Fibroblast of skin of right biceps (primary cell): ENCODE results near the gene VN1R5.
"Not testable (repeated sequence)": the region's sequence is repeated elsewhere in the genome, so short reads cannot be mapped to it uniquely, and the experiment has no call there.

Source experiments
- DNase-seq: peaks from one replicate; pipeline ENCODE4 v3.0.0-alpha.2; 2013

VN1R5 gene

DNA sequence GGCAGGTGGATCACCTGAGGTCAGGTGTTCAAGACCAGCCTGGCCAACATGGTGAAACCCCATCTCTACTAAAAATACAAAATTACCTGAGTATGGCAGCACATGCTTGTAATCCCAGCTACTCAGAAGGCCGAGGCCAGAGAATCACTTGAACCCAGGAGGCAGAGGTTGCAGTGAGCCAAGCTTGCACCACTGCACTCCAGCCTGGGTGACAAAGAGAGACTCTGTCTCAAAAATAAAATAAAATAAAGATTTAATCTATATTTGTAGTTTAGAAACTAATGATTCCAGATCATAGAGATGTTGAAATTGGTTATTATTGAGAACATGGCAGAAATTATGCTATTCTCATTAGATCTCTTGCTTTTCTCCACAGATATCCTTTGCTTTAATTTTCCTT, at the start of gene VN1R5:
Gene VN1R5 (plus strand): TSS at position 301 of the 400 bp plus-strand sequence.
- not testable (repeated sequence) for DNase-seq

DNA sequence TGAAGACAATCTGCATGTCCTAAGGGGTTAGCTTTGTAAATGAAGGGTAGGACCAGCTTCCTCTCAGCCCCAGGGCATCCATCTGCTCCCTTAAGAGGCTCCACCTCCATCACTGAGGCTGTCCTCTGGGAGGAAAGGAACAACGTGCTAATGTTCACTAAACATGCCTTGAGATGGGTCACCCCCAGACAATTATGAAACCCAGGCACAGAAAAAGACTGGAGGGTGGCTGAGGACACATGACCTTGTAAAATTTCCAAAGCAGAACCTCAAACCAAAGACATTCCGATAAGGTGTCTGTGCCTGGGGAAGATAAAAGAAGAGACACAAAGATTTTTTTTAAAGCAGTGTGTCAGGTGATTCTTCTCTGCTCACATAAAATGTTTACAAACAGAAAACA, 46.5 kb upstream of the VN1R5 start:
- DNase-seq, result no peak

DNA sequence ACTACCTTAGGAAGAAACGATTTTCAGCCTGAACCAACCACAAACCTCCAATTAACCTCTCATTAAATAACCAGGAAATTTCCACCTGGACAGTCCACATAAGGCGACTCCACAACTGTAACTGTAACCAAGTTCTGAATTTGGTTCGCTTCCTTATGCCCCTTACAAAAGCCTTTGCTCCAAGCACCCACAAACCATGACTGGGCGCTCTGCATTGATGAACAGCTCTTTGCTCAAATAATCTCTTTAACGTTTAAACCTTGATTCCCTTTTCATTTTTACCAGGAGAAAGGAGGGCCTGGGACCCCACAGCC, 45.9 kb upstream of the VN1R5 start:
- no peak for DNase-seq

DNA sequence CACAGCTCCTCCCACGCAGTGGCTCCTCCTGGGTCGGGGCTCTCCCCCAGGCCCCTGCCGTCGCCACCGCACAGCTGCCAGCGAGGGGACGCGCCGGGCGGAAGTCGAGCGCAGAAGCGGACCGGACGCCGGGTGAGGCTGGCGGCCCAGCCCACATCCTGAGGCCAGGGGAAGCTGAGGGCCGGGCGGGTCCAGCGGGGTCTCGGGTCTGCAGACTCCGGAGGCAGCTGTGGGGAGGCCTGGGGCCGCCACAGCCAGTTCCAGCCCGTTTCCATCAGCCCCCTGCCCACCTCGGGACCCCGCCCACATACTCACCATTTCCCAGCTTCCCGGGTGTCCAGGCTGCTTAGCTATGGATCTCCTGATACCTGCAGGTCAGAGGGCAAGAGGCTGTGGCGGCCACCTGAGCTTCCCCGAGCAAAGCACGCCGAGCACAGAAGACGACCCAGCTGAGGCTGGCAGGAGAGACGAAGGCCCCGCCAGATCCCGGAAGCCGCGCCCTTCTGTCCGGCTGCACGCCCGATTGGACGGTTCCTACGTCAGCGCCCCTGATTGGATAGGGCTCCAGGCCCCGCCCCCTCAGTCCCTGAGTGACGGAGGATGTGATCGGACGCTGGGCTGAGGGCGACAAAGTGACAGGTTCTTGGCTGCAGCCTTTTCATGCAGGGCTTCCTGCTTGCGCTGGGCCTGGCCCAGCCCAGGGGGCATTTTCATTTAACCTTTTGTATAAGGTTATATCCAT, 45.3 kb upstream of the VN1R5 start:
- DNase-seq, result peak; percentile 91

DNA sequence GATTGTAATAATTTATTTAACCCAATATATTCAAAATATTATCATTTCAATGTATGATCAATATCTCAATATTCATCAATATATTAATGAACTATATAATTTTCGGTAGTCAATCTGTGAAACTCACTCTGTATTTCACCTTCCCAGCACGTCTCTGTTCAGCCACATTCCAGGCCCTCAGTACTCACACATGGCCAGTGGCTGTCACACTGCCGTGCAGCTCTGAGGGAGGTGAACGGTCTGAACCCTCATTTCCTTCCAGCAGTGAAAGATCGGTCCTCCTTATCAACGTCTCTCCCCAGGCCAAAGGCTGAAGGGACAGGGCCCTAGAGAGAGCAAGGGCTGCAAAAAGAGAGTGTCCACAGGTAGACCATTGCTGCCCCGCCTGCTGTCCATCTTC, 44.5 kb upstream of the VN1R5 start:
- DNase-seq, result no peak

DNA sequence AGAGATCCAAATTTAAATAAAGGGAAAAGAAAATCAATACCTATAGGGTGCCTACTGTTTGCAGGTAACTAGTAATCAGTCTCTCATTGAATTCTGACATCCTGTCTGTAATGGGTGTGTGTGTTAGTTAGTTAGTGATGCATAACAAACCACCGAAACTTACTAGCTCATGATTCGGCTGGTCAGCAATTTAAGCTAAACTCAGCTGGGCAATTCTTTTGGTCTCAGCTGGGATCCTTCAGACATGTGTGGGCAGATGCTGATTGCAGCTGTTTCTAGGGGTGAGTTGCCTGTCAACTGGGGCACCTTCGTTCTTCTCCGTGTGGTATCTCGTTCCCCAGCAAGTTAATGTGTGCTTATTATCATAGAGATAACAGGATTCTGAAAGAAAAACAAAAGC, 43.9 kb upstream of the VN1R5 start:
- DNase-seq, result no peak

DNA sequence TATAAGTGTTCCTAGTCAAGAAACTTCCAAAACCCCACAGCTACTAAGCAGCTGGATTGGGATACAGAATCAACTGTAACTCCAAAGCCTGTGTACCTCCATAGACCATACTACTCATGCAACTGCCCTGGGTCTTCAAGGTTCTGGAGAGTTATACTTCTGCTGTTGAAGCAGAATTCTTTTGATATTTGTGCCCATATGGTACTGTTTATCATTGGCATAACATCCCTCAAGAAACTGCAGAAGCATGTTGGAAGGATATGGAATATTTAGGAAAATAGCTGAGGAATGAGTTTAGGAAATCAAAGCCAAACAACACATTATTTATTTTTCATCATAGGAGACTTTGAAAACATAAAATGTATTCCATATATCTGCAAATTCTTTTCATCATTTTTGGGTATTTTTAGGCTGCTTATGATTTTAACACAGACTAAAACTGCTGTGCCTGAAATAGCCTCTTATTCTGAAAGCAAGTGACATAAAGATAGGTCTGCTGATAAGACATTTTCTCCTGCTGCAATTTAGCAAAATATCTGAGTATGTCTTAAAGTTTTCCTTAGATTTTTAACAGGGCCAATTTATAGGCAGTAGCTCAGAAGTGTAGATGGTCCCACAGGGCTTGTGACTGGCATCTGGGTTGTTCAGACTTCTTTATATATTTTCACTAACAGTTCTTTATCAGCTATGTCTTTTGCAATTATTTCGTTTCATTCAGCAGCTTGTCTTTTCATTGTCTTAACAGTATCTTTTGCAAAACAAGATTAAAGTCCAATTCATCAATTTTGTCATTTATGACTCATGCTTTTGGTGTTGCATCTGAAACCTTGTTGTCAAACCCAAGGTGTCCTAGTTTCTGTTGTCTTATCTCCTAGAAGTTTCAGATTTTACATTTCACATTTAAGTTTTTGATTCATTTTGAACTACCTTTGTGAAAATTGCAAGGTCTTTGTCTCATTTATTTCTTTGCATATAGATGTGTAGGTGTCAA, 43.0 kb upstream of the VN1R5 start:
- no peak for DNase-seq

DNA sequence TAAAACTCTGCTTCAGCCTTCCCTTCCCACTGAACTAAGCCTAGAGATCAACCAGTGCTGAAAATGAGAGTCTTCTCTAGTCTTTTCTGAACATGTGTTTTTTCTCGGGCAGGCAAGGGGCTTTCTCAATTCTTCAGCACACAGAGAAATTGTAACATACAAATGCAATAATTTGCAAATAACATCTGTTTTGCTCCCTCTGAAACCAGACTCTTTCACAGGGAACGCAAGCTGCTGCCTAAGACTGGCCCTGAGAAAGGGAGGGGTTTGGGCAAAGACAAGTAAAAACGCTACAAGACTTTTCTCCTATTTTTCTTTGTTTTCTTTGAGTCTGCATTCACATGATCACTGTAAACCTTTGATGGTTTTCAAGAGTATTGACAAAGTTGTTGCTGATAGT, 39.6 kb upstream of the VN1R5 start:
- DNase-seq, result no peak

DNA sequence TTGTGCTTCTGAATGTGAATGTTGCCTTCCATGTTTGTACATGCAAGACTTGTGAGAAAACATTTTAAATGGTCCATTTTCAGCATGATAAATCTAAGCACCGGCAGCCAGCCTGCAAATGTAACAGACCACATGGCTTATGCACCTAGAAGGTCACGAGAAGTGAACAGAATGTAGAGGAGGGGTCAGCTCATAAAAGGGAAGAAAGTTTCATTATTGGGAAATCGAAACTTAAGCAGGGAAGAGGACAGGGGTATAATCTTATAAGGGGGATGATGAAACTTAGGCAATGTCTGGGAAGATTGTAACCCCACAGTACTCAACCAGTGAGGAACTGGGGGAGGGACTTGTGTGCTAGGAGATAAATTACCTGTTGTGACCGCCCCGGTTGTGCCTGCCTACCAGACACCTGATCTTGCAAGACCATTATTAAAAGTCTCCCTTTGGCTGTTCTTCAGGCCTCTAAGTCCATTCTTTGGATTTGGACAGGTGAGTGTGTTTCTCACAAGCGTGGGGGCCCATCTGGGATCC, 37.7 kb upstream of the VN1R5 start:
- DNase-seq, result no peak

DNA sequence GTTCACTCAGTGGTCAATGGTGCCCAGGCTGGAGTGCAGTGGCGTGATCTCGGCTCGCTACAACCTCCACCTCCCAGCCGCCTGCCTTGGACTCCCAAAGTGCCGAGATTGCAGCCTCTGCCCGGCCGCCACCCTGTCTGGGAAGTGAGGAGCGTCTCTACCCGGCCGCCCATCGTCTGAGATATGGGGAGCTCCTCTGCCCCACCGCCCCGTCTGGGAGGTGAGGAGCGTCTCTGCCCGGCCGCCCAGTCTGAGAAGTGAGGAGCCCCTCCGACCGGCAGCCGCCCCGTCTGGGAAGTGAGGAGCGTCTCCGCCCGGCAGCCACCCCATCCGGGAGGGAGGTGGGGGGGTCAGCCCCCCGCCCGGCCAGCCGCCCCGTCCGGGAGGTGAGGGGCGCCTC, 35.6 kb upstream of the VN1R5 start:
- DNase-seq, result not testable (repeated sequence)

DNA sequence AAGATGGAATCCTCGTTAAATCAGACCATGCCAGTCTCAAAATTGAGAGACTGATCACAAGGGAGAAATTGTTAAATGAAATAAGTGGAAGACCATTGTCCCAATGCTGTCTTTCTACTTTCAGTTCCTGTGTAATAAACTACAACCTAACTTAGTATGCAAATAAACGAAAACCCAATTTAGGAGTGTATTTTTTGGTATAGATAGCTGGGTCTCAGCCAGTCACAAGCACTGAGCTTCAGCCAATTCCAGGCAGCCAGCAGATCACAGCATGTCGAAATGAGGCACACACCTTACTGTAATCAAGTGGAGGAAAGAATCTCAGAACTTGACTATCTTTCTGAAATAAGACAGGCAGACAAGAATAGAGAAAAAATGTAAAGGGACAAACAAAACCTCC, 33.0 kb upstream of the VN1R5 start:
- DNase-seq, result no peak

DNA sequence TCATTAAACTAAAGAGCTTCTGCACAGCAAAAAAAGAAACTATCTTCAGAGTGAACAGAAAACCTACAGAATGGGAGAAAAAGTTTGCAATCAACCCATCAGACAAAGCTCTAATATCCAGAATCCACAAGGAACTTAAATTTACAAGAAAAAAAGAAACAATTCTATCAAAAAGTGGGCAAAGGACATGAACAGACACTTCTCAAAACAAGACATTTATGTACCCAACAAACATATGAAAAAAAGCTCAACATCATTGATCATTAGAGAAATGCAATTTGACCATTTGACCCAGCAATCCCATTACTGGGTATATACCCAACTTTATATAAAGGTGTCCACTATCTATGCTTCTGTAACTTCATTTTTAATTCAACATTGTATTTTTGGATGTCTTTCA, 31.1 kb upstream of the VN1R5 start:
- DNase-seq, result no peak

DNA sequence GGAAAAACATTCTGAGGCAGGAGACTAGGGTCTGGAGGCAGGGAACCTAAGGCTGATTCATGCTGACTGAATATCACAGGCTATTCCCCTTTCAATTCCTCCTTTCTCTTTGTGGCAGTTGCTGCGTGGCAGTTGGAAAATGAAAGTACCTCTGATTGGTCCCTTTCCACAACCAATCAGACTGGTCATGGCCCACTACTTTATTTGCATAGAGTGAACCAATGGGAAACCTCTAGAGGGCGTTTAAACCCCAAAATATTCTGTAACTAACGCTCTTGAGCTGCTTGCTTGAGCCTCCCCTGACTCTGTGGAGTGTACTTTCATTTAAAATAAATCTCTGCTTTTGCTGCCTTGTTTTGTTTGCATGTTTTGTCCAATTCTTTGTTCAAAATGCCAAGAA, 27.7 kb upstream of the VN1R5 start:
- peak; percentile 3 for DNase-seq

DNA sequence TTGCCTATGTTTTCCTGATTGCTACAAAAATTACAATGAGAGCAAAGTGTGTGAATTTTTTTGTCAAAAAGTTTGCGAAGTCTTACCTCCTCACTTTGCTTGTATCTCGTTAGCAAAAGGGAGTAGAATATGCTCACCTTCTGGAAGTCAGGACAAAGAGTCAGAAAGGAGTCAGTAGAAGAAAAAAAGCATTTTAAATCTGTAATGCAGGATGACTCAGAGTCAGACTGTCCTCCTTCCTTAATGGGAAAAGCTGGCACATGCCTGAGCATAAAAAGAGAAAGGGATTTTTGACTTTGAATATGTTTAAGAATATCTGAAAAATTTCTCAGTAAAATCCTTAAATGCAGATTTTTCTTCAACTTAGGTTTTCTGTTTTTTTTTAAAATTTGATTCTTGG, 14.2 kb upstream of the VN1R5 start:
- DNase-seq, result no peak

DNA sequence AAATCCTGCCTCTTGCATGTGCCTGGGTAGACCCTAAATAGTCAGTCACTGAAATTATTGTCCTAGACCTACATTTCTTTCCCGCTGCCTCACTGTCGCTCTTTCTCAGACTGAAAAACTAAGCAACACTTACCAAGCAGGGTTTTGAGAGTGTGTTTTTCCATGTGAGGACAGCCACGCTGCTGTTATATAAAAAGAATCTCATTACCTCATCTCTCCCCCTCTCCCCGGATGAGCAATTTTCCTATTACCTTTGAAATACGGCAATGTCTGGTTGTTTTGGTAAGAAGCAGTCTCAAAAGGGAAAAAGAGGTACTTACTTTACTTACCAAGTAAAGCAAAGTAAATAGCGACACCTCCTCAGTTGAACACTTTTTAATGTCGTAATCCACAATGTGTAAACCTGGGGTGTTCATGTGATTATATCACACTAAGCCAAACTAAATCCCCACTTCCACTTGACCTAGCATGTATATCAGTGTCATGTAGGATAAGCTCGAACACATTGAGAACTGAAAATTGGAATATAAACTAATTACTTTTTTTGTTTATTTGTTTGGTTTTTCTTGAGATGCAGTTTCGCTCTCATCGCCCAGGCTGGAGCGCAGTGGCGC, 12.2 kb upstream of the VN1R5 start:
- no peak for DNase-seq

DNA sequence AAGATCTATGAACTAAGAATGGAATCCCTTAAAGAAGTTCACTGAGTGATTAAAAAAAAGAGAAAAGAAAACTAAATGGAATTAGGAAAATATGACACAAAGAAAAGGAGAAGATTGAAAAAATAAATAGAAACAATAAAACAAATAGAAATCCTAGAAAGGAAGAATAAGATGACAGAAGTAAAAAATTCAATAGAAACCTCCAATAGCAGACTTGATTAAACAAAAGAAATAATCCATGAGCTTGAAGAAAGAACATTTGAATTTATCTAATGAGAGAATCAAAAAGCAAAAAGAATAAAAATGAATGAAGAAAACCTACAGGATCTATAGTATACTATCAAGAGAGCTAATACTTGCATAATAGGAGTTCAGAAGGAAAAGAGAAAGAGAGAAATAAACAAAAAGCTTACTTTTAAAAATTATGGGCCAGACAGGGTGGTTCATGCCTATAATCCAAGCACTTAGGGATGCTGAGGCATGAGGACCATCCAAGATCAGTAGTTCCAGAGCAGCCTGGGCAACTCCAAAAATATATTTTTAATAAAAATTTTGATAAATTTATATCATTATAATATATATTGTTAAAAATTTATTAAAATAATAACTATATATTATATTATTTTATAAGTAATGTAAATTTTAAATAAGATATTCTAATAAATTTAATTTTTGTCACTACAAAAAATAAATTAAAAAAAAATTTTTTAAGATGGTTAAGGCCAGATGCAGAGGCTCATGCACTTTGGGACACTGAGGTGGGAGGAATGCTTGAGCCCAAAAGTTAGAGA, 9.4 kb upstream of the VN1R5 start:
- no peak for DNase-seq

DNA sequence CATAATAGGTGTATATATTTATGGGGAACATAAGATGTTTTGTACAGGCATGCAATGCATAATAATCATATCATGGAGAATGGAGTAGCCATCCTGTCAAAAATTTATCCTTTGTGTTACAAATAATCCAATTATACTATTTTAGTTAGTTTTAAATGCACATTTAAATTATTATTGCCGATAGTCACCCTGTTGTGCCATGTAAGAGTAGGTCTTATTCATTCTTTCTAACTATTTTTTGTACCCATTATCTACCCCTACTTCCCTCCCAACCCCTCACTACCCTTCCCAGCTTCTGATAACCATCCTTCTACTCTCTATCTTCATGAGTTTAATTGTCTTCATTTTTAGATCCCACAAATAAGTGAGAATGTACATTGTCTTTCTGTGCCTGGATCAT, 8.3 kb upstream of the VN1R5 start:
- no peak for DNase-seq

DNA sequence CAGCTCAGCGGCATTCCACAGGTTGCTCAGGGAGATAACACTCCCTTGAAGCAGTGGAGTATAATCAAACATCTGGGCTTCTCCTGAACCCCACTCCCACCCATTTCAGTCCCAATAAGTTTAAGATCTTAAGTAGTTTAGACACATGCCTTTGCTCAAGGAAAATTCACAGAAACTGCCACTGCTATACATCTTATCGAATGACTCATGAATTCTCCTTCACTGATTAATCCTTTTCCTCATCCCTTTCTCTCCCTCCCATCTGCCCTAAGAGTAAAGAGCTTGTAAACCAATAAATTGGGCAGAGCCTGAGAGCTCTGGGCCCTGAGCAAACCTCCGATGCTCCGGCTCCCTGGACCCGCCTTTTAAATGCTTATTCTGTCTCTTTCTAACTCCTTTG, 10.2 kb downstream of the VN1R5 start:
- DNase-seq, result no peak

DNA sequence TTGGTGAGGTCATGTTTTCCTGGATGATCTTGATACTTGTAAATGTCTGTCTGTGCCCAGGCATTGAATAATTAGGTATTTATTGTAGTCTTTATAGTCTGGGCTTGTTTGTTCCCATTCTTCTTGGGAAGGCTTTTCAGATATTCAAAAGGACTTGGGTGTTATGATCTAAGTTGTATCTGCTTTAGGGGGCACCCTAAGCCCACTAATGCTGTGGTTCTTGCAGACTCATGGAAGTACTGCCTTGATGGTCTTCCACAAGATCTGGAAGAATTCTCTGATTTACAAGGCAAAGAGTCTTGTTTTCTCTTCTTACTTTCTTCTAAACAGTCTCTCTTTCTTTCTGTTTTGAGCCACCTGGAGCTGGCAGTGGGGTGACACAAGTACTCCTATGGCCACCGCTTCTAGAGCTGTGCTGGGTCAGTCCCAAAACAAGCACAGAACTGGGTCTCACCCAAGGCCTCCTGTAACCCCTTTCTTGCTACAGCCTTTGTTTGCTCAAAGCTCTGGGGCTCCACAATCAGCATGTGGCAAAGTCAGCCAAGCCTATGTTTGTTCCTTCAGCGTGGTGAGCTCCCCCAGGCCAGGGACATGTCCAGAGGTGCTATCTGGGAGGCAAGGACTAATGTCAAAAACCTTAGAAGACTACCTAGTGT, 12.6 kb downstream of the VN1R5 start:
- DNase-seq, result no peak

DNA sequence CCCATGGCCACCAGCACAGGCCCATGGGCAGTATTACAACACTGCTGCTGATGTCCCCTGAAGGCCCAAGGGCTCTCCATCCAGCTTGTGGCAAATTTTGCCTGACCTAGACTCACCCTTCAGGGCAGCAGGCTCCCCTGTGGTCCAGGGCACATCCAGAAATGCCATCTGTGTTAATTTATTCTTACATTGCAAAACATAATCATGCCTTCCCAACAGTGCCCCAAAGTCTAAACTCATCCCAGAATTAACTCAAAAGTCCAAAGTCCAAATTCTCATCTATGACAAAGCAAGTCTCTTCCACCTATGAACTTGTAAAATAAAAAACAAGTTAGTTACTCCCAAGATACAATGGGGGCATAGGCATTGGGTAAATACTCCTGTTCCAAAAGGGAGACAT, 13.3 kb downstream of the VN1R5 start:
- no peak for DNase-seq

DNA sequence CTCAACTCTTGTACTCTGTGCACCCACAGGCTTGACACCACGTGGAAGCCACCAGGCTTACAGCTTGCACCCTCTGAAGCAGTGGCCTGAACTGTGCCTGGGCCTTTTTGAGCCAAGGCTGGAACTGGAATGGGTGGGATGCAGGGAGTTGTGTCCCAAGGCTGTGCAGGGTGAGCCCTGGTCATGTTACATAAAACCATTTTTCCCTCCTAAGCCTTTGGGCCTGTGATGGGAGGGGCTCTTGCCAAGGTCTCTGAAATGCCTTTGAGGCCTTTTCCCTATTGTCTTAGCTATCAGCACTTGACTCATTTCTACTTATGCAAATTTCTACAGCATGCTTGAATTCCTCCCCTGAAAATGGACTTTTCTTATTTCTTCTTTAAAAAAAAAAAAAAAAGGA, 14.1 kb downstream of the VN1R5 start:
- no peak for DNase-seq

DNA sequence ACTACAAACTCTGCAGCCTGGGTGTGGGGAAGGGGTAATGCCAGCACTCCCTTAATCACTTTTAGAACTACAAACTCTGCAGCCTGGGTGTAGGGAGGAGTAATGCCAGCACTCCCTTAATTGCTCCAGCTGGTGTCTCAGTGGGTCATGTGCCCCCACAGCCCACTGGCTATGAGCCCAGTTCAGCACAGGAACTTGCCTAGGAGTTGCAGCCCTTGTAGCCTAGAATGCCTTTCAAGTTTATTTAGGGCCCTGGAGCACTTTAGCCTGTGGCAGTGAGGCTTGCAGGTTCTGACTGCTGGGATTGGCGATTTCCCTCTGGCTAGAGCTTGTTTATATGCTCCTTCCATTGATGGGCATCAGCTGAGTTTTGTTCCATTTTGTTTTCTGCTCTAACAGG, 17.1 kb downstream of the VN1R5 start:
- no peak for DNase-seq
